ENCODE measurements around the gene TNFSF10. TPM values are rescaled to one million over a fixed set of nuclear protein-coding genes. Genes with fewer than 3 reads are reported as not detected.

TNFSF10 gene
- total and polyA plus RNA-seq, 9 of the 15 experiments (the other 6 are each of a cell fraction or from before 2014, with no cell fraction given): 0.07 to 1.3 (median 0.27) TPM; not detected in 1

DNA sequence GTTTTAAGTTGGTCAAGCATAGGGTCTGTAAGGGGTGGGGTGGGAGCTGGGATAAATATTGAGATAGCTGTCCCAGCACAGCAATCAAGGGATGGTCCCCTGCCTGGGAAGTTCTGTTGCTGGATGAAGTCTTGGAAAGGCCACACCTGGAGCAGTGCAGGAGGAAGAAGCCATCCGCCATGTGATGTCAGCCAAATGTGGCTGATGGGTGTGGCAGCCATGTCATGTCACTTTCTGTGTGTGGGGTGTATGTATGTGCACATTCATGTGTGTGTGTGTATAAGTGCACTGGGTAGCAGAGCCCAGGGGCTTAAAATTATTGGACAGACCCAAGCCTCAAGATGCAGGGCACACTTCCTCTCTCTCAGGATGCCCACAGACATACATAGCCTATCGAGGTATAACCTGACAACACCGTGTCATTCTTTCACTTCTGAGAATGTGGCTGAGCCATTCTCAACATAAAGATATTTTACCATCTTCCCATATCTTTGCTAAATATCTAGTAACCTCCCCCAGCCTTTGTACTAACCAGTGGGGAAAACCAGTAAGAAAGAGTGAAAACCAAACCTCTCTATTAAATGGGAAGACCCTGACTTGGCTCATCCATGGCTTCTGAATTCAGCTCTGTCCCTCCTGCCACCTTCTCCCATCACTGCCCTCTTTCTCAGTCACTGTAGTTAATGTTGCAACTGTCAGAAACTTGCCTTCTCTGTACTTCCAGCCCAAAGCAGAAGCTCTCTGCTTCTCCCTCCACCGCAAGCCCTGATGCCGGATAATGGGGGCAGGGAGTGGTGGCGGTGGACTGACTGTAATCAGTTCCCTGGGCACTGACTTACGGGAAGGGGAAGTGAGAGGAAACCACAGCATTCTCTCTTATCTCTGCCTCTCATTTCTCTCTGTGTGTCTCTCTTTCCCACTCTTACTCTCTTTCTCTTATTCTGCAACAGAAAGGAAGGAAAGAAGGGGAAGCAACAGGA is 11.2 kb downstream of the TNFSF10 start (continued):
- TF ChIP-seq TEAD1 (CRISPR knock-in tag; IDR thresholded peaks at IDR 0.05): peak in 1 of 2 experiments; percentile 73; a peak in 2 of 4 replicates
- no peak for TF ChIP-seq CHD1 (IDR thresholded peaks at IDR 0.05; ENCODE audit: low read length)
- no peak for TF ChIP-seq L3MBTL2 (IDR thresholded peaks at IDR 0.05)
- TF ChIP-seq ILK (tag; IDR thresholded peaks at IDR 0.05; ENCODE audit: borderline replicate concordance, low read depth): no peak
- TF ChIP-seq RCOR1 (IDR thresholded peaks at IDR 0.05; ENCODE audit: borderline replicate concordance in 1 of 2, low read depth in 2 of 2, low read length in 2 of 2): peak in 1 of 2 experiments; percentile 95; a peak in 3 of 4 replicates
- no peak for TF ChIP-seq TAL1 (IDR thresholded peaks at IDR 0.05)
- TF ChIP-seq CHCHD3 (CRISPR knock-in tag; IDR thresholded peaks at IDR 0.05): no peak
- no peak for TF ChIP-seq WHSC1 (IDR thresholded peaks at IDR 0.05; ENCODE audit: low read length)
- no peak for TF ChIP-seq PTTG1 (tag; IDR thresholded peaks at IDR 0.05; ENCODE audit: low read depth)
- TF ChIP-seq, protein P1, sequence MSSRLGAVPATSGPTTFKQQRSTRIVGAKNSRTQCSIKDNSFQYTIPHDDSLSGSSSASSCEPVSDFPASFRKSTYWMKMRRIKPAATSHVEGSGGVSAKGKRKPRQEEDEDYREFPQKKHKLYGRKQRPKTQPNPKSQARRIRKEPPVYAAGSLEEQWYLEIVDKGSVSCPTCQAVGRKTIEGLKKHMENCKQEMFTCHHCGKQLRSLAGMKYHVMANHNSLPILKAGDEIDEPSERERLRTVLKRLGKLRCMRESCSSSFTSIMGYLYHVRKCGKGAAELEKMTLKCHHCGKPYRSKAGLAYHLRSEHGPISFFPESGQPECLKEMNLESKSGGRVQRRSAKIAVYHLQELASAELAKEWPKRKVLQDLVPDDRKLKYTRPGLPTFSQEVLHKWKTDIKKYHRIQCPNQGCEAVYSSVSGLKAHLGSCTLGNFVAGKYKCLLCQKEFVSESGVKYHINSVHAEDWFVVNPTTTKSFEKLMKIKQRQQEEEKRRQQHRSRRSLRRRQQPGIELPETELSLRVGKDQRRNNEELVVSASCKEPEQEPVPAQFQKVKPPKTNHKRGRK (tag; IDR thresholded peaks at IDR 0.05): no peak
- TF ChIP-seq, protein P2, sequence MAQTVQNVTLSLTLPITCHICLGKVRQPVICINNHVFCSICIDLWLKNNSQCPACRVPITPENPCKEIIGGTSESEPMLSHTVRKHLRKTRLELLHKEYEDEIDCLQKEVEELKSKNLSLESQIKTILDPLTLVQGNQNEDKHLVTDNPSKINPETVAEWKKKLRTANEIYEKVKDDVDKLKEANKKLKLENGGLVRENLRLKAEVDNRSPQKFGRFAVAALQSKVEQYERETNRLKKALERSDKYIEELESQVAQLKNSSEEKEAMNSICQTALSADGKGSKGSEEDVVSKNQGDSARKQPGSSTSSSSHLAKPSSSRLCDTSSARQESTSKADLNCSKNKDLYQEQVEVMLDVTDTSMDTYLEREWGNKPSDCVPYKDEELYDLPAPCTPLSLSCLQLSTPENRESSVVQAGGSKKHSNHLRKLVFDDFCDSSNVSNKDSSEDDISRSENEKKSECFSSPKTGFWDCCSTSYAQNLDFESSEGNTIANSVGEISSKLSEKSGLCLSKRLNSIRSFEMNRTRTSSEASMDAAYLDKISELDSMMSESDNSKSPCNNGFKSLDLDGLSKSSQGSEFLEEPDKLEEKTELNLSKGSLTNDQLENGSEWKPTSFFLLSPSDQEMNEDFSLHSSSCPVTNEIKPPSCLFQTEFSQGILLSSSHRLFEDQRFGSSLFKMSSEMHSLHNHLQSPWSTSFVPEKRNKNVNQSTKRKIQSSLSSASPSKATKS (CRISPR knock-in tag; IDR thresholded peaks at IDR 0.05): no peak

All from K562 (cell line).